BJ (cell line): Measurements from ENCODE around the gene ENOX1. TPM values are rescaled to one million over a fixed set of nuclear protein-coding genes. Genes with fewer than 3 reads are reported as not detected.

Source experiments
- CTCF ChIA-PET: fragments of 350-600 bp; formaldehyde crosslinking; extraction: SDS; loops from one replicate; lab custom pipeline; 2021; ENCODE audit warnings: antibody characterized with exemption, inconsistent platforms; lab: Yijun Ruan, JAX
- POLR2A ChIA-PET: fragments of 300-600 bp; sonication (Branson Sonifier 250); formaldehyde crosslinking; extraction: SDS; loops from one replicate; lab custom pipeline; 2021; ENCODE audit warnings: antibody characterized with exemption; lab: Charles Lee
- DNase-seq: peaks from one replicate; pipeline ENCODE4 v3.0.0-alpha.2; 2011; ENCODE audit warnings: low read depth
- H3K27me3 ChIP-seq: 2 replicates; pipeline ENCODE4 v1.6.0; 2011; ENCODE audit warnings: low read length; ENCODE audit not compliant: control insufficient read depth, insufficient read depth
- H3K36me3 ChIP-seq: 2 replicates; pipeline ENCODE4 v1.5.1; 2011; ENCODE audit warnings: low read length; ENCODE audit not compliant: control insufficient read depth, insufficient read depth
- H3K4me3 ChIP-seq: 2 replicates; pipeline ENCODE4 v1.5.1; 2011; ENCODE audit warnings: low read depth, mild to moderate bottlenecking, control low read depth, low read length
- CTCF ChIP-seq: IDR thresholded peaks from 2 replicates; pipeline ENCODE4 v1.5.1; 2011; ENCODE audit warnings: low read depth, mild to moderate bottlenecking, control low read depth, inconsistent platforms, low read length, moderate library complexity; ENCODE audit not compliant: insufficient read depth
- polyA plus RNA-seq: library from polyadenylated mRNA; depleted of rRNA; stranded (reverse); fragments of >200 nt; gene quantifications from 2 replicates; pipeline ENCODE4 v1.2.3, GENCODE V29; 2011

ENOX1 gene
- polyA plus RNA-seq, 1 experiment, result 2.1 TPM

- no peaks in the 10 kb centered on the region for H3K36me3 ChIP-seq
- ChIA-PET CTCF (interaction anchor here (1.2 to 1.3 kb wide), 2 partner anchors 28 to 32 kb away, joined by 3 read pairs; no protein-coding TSS in a partner anchor), POLR2A (no interaction called here)
- no peak for TF ChIP-seq CTCF
- H3K4me3 ChIP-seq, result no peak overlapping the region
- no peaks in the 10 kb centered on the region for H3K27me3 ChIP-seq
- no peak for DNase-seq
These were observed 340.6 kb downstream of the ENOX1 start for GRCh38 chr13:43446126-43446525.

- Histone ChIP-seq H3K36me3 (no peaks in the 10 kb centered on the region), H3K4me3 (no peak overlapping the region), H3K27me3 (no peaks in the 10 kb centered on the region)
- TF ChIP-seq CTCF, result no peak
- ChIA-PET POLR2A (no interaction called here), CTCF (interaction anchor here (1.2 kb wide), 1 partner anchor 29 kb away, joined by 3 read pairs; no protein-coding TSS in a partner anchor)
- DNase-seq, result no peak
These were observed 341.1 kb downstream of the ENOX1 start for GRCh38 chr13:43445668-43446067.

GRCh38 chr13:43444081-43444480, 342.7 kb downstream of the ENOX1 start:
- CTCF ChIA-PET, result interaction anchor here (1.3 kb wide), 1 partner anchor 10 kb away, joined by 4 read pairs; no protein-coding TSS in a partner anchor
- no peak for TF ChIP-seq CTCF
- POLR2A ChIA-PET, result no interaction called here
- Histone ChIP-seq H3K4me3 (no peak overlapping the region), H3K36me3 (no peaks in the 10 kb centered on the region), H3K27me3 (no peaks in the 10 kb centered on the region)
- no peak for DNase-seq

GRCh38 chr13:43441899-43442499, 344.8 kb downstream of the ENOX1 start:
- ChIA-PET POLR2A (no interaction called here), CTCF (interaction anchor here (1.5 kb wide), 1 partner anchor 11 kb away, joined by 4 read pairs; no protein-coding TSS in a partner anchor)
- Histone ChIP-seq H3K4me3 (no peak overlapping the region), H3K27me3 (no peaks in the 10 kb centered on the region), H3K36me3 (no peaks in the 10 kb centered on the region)
- no peak for DNase-seq
- no peak for TF ChIP-seq CTCF

GRCh38 chr13:43441464-43441863, 345.3 kb downstream of the ENOX1 start:
- POLR2A ChIA-PET, result no interaction called here
- Histone ChIP-seq H3K36me3 (no peaks in the 10 kb centered on the region), H3K27me3 (no peaks in the 10 kb centered on the region), H3K4me3 (no peak overlapping the region)
- DNase-seq, result no peak
- CTCF ChIA-PET, result interaction anchor here (1.5 kb wide), 1 partner anchor 11 kb away, joined by 4 read pairs; no protein-coding TSS in a partner anchor
- TF ChIP-seq CTCF, result no peak
